ENCODE data around the gene ANGPTL4. TPM values are rescaled to one million over a fixed set of nuclear protein-coding genes. Genes with fewer than 3 reads are reported as not detected.
"Not testable (repeated sequence)": the region's sequence is repeated elsewhere in the genome, so short reads cannot be mapped to it uniquely, and the experiment has no call there.

The ANGPTL4 gene
- total RNA-seq, result 10 to 100 TPM; 19.7 to 91.8 (median 41.9) TPM

GRCh38 chr19:8363803-8364771 is at the start of gene ANGPTL4:
Gene ANGPTL4 (plus strand): TSS chr19:8364155. CDS start chr19:8364322, 167 bp downstream.
- intact Hi-C loops (cut with DNase I; ENCODE audit: low total_unique reads) (no loop called here), in situ Hi-C loops (cut with MboI; ENCODE audit: low sequenced_read_pairs in 4 of 4) (no loop called here)
- ATAC-seq (peak; percentile 22 to 29), DNase-seq (peak; percentile 68 to 78)
- peaks cover 52 to 78% of the 10 kb centered on the region in 2 donors for H3K4me1 ChIP-seq
- no peaks in the 10 kb centered on the region for H3K27me3 ChIP-seq
- TF ChIP-seq CTCF (IDR thresholded peaks at IDR 0.05 in 4 of 5, conservative IDR thresholded peaks at IDR 0.05 in 1 of 5), result peak in 3 of 5 experiments; percentile 24 to 40 (median 36)
- TF ChIP-seq POLR2A (IDR thresholded peaks at IDR 0.05), result peak; percentile 84 to 87
- no peaks in the 10 kb centered on the region for H3K9me3 ChIP-seq
- peak within 1 kb of the TSS; percentile 89 to 99 (median 95) for H3K27ac ChIP-seq
- H3K36me3 ChIP-seq, result no peaks in the 10 kb centered on the region
- H3K4me3 ChIP-seq, result peak within 1 kb of the TSS; percentile 73 to 87 (median 78)

GRCh38 chr19:8314981-8315640 is 48.8 kb upstream of the ANGPTL4 start:
- ATAC-seq; H3K27ac ChIP-seq; intact Hi-C loops (cut with DNase I; ENCODE audit: low total_unique reads); H3K27me3 ChIP-seq; DNase-seq; H3K9me3 ChIP-seq; H3K4me3 ChIP-seq: not testable (repeated sequence)
- Histone ChIP-seq H3K36me3 (peaks cover 0 to 28% of the 10 kb centered on the region in 2 donors), H3K4me1 (peaks cover 16 to 21% of the 10 kb centered on the region in 2 donors)
- in situ Hi-C loops (cut with MboI; ENCODE audit: low sequenced_read_pairs in 4 of 4), result loop anchor here in 1 of 4 donors (5.0 kb wide), 1 partner anchor 48 kb away; no protein-coding TSS in a partner anchor

DNA sequence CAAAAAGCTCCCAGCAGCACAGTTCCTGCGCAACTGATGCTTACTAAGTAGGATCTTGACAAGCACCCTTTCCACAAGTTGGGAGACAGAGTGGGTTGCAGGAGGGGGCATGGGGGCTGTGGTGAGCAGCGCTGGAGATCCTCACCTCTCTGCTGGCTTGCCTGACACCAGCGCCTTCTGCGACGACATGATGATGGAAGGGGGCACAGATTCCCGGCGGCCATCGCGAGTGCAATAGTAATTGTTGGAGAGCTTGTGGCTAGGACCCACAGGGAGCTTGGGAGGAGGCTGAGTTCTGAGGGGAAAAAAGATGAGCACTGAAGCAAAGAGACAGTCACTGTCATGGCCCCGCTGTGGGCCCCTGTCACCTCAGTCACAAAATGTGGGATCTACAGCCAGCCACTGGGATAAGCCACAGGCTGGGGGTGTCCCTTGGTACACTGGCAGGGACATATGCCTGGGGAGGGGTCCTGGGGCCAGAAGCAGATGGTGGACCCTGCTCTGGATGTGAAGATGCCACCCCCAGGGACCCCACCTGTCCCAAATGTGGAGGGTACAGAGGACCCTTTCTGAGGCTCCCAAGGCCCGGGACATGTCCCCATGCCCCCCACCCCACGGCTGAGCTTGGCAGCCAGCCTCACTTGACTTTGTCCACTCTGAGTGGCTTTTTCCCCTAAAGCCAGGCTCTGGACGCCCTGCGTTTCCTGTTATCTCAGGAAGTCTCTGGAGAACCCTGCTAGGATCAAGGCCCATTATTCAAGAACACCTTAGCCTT is 47.4 kb upstream of the ANGPTL4 start:
- H3K27me3 ChIP-seq, result no peaks in the 10 kb centered on the region
- ATAC-seq (no peak), DNase-seq (no peak)
- H3K4me3 ChIP-seq, result no peak overlapping the region
- no peaks in the 10 kb centered on the region for H3K9me3 ChIP-seq
- TF ChIP-seq CTCF (IDR thresholded peaks at IDR 0.05 in 4 of 5, conservative IDR thresholded peaks at IDR 0.05 in 1 of 5) (no peak), POLR2A (IDR thresholded peaks at IDR 0.05) (no peak)
- peaks cover 0 to 28% of the 10 kb centered on the region in 2 donors for H3K36me3 ChIP-seq
- no peak overlapping the region for H3K27ac ChIP-seq
- intact Hi-C loops (cut with DNase I; ENCODE audit: low total_unique reads) (no loop called here), in situ Hi-C loops (cut with MboI; ENCODE audit: low sequenced_read_pairs in 4 of 4) (no loop called here)
- peaks cover 17 to 24% of the 10 kb centered on the region in 2 donors for H3K4me1 ChIP-seq

DNA sequence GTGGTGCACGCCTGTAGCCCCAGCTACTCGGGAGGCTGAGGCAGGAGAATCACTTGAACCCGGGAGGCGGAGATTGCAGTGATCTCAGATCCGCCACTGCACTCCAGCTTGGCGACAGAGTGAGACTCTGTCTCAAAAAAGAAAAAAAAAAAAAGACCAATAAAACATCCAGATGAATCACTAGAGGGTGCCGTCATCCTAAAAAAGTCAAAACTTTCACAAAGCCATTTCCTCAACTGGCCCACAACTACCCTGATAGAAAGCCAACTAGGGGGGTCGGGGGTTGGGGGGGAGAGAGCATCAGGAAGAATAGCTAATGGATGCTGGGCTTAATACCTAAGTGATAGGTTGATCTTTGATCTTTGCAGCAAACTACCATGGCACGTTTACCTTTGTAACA is 45.1 kb upstream of the ANGPTL4 start:
- ATAC-seq; H3K27ac ChIP-seq; H3K27me3 ChIP-seq; H3K9me3 ChIP-seq; in situ Hi-C loops (cut with MboI; ENCODE audit: low sequenced_read_pairs in 4 of 4); DNase-seq; H3K4me3 ChIP-seq; intact Hi-C loops (cut with DNase I; ENCODE audit: low total_unique reads): not testable (repeated sequence)
- H3K4me1 ChIP-seq, result peaks cover 23 to 30% of the 10 kb centered on the region in 2 donors
- peaks cover 0 to 37% of the 10 kb centered on the region in 2 donors for H3K36me3 ChIP-seq

DNA sequence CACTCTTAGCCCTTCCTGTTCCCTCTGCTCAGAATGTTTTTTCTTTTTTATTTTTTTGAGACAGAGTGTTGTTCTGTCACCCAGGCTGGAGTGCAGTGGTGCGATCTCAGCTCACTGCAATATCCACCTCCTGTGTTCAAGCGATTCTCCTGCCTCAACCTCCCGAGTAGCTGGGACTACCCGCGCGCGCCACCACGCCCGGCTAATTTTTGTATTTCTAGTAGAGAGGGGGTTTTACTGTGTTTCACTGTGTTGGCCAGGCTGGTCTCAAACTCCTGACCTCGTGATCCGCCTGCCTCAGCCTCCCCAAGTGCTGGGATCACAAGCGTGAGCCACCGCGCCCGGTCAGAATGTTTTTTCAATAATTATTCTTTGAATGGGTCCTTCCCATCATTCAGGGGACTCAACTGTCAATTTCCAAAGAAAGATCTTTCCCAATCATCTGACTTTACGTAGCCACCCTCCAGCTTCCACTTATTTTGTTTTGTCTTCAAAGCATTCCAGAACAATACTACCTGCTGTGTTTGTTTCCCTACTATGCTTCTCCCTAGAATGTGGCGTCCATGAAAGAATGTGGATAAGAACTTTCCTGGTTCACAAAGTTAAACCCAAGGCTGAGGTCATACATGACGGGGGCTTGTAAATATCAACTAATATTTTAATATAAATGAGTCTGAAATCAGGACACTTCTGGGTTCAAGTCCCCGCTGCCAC is 44.0 kb upstream of the ANGPTL4 start:
- intact Hi-C loops (cut with DNase I; ENCODE audit: low total_unique reads), result loop anchor here (2.0 to 10.0 kb wide), 2 partner anchors 51 to 515 kb away; partner anchors contain the start of genes MBD3L1 and ZNF558
- Histone ChIP-seq H3K4me1 (peaks cover 23 to 30% of the 10 kb centered on the region in 2 donors), H3K27ac (peak overlapping the region; percentile 93 to 99 (median 94)), H3K9me3 (no peaks in the 10 kb centered on the region), H3K27me3 (no peaks in the 10 kb centered on the region), H3K4me3 (peak overlapping the region; percentile 88 to 99 (median 94)), H3K36me3 (peaks cover 0 to 26% of the 10 kb centered on the region in 2 donors)
- TF ChIP-seq CTCF (IDR thresholded peaks at IDR 0.05 in 4 of 5, conservative IDR thresholded peaks at IDR 0.05 in 1 of 5) (no peak), POLR2A (IDR thresholded peaks at IDR 0.05) (no peak)
- ATAC-seq (no peak), DNase-seq (no peak)
- in situ Hi-C loops (cut with MboI; ENCODE audit: low sequenced_read_pairs in 4 of 4), result no loop called here
